ENCODE results near the gene RUNX1. TPM values are rescaled to one million over a fixed set of nuclear protein-coding genes. Genes with fewer than 3 reads are reported as not detected.

RUNX1 gene
- total RNA-seq, 1 experiment from 2014 or later = 86.2 TPM

DNA sequence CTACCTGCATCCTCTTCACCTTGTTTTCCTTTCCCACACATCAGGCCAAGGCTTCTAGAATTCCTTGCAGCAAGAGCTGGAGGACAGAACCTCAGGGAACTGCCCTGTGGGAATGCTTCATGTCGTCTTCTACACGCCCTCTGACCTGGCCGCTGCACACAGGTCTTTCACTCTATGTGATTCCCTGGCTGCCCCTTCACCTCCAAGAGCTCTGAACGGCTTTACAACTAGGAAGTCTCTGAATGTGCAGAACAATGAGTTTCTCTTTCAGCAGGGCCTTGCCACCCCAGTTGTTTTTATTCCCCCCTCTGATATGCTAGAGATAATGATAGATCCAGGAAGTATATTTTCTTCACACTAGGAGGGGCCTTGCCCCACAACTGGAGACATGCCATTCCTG, 237.7 kb downstream of the RUNX1 start:
- CTCF ChIA-PET = interaction anchor here (0.6 to 3.2 kb wide), 7 partner anchors 11 to 590 kb away, joined by 3 to 21 read pairs (median 3); no protein-coding TSS in a partner anchor
- BruUV-seq (replicated peaks) = no TSS peak
- Mint-ChIP-seq H3K4me3 (ENCODE audit: unreplicated experiment) (no peak overlapping the region), H3K27ac (ENCODE audit: low read depth, unreplicated experiment) (peak overlapping the region; percentile 89), H3K36me3 (ENCODE audit: insufficient read depth, unreplicated experiment) (peaks cover 39% of the 10 kb centered on the region), H3K27me3 (ENCODE audit: insufficient read depth, unreplicated experiment) (no peaks in the 10 kb centered on the region), H3K4me1 (ENCODE audit: insufficient read depth, unreplicated experiment) (peaks cover 64% of the 10 kb centered on the region), H3K9me3 (ENCODE audit: unreplicated experiment) (peaks cover 2% of the 10 kb centered on the region)
- POLR2A ChIA-PET = interaction anchor here (0.6 to 26.5 kb wide), 12 partner anchors 9 to 785 kb away, joined by 3 to 972 read pairs (median 53); no protein-coding TSS in a partner anchor
- no peak for DNase-seq (ENCODE audit: unreplicated experiment)
- intact Hi-C loops (cut with micrococcal nuclease) = no loop called here
- TF ChIP-seq, protein P1, sequence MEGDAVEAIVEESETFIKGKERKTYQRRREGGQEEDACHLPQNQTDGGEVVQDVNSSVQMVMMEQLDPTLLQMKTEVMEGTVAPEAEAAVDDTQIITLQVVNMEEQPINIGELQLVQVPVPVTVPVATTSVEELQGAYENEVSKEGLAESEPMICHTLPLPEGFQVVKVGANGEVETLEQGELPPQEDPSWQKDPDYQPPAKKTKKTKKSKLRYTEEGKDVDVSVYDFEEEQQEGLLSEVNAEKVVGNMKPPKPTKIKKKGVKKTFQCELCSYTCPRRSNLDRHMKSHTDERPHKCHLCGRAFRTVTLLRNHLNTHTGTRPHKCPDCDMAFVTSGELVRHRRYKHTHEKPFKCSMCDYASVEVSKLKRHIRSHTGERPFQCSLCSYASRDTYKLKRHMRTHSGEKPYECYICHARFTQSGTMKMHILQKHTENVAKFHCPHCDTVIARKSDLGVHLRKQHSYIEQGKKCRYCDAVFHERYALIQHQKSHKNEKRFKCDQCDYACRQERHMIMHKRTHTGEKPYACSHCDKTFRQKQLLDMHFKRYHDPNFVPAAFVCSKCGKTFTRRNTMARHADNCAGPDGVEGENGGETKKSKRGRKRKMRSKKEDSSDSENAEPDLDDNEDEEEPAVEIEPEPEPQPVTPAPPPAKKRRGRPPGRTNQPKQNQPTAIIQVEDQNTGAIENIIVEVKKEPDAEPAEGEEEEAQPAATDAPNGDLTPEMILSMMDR (IDR thresholded peaks at IDR 0.05; ENCODE audit: unreplicated experiment) = no peak

DNA sequence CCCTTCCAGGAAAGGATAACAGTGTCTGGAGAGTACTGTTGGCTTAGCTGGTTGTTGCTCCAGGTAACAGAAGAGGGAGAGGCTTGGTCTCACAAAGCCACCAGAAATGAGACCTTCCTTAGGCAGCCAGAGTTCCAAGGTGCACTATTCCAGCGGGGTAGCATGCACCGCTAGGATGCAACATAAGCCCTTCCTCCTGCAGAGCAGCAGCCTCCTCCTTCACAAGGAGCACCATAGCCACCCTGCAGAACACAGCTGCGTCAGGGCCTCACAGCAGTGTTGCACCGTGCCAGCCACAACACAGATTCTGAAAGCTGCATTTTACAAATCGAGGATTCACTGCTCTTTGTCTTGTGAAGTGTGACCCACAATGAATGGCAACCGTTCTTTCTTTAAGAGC, 238.3 kb downstream of the RUNX1 start:
- Mint-ChIP-seq H3K9me3 (ENCODE audit: unreplicated experiment) (peaks cover 8% of the 10 kb centered on the region), H3K27me3 (ENCODE audit: insufficient read depth, unreplicated experiment) (no peaks in the 10 kb centered on the region), H3K4me1 (ENCODE audit: insufficient read depth, unreplicated experiment) (peaks cover 58% of the 10 kb centered on the region), H3K27ac (ENCODE audit: low read depth, unreplicated experiment) (peak overlapping the region; percentile 89), H3K36me3 (ENCODE audit: insufficient read depth, unreplicated experiment) (peaks cover 41% of the 10 kb centered on the region), H3K4me3 (ENCODE audit: unreplicated experiment) (no peak overlapping the region)
- DNase-seq (ENCODE audit: unreplicated experiment) = no peak
- intact Hi-C loops (cut with micrococcal nuclease) = no loop called here
- no TSS peak for BruUV-seq (replicated peaks)
- TF ChIP-seq, protein P1 (IDR thresholded peaks at IDR 0.05; ENCODE audit: unreplicated experiment) = no peak
- ChIA-PET POLR2A (interaction anchor here (1.1 to 26.5 kb wide), 7 partner anchors 8 to 79 kb away, joined by 3 to 972 read pairs (median 86); no protein-coding TSS in a partner anchor), CTCF (interaction anchor here (0.8 to 3.2 kb wide), 4 partner anchors 10 to 65 kb away, joined by 3 to 21 read pairs (median 4); no protein-coding TSS in a partner anchor)

DNA sequence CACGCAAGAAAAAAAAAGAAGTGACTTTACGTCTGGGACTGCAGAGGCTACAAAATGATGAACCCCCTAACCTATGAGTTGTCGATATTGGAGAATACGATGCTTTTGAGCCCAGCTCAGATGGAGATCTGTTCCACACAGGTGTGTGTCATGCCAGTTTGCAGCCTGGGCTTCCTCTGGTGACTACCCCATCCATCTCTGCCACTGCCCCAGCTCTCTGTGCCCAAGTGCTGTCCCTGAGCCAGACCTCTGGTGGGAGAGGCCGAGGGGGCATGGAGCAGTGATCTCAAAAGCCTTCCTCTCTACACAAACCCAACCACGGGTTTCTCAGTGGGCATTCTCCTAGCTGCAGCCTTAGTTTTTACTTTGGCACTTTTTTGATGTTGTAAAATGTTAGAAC, 239.3 kb downstream of the RUNX1 start:
- Mint-ChIP-seq H3K4me1 (ENCODE audit: insufficient read depth, unreplicated experiment) (peaks cover 55% of the 10 kb centered on the region), H3K4me3 (ENCODE audit: unreplicated experiment) (no peak overlapping the region), H3K9me3 (ENCODE audit: unreplicated experiment) (peaks cover 17% of the 10 kb centered on the region), H3K36me3 (ENCODE audit: insufficient read depth, unreplicated experiment) (peaks cover 42% of the 10 kb centered on the region), H3K27me3 (ENCODE audit: insufficient read depth, unreplicated experiment) (no peaks in the 10 kb centered on the region), H3K27ac (ENCODE audit: low read depth, unreplicated experiment) (peak overlapping the region; percentile 51)
- DNase-seq (ENCODE audit: unreplicated experiment) = no peak
- ChIA-PET CTCF (interaction anchor here (0.8 to 2.0 kb wide), 2 partner anchors 64 to 77 kb away, joined by 4 to 5 read pairs; no protein-coding TSS in a partner anchor), POLR2A (interaction anchor here (2.7 to 26.5 kb wide), 7 partner anchors 8 to 78 kb away, joined by 8 to 972 read pairs (median 78); no protein-coding TSS in a partner anchor)
- intact Hi-C loops (cut with micrococcal nuclease) = loop anchor here (2.0 to 5.0 kb wide), 2 partner anchors 79 to 242 kb away; no protein-coding TSS in a partner anchor
- TF ChIP-seq, protein P1 (IDR thresholded peaks at IDR 0.05; ENCODE audit: unreplicated experiment) = no peak
- no TSS peak for BruUV-seq (replicated peaks)

DNA sequence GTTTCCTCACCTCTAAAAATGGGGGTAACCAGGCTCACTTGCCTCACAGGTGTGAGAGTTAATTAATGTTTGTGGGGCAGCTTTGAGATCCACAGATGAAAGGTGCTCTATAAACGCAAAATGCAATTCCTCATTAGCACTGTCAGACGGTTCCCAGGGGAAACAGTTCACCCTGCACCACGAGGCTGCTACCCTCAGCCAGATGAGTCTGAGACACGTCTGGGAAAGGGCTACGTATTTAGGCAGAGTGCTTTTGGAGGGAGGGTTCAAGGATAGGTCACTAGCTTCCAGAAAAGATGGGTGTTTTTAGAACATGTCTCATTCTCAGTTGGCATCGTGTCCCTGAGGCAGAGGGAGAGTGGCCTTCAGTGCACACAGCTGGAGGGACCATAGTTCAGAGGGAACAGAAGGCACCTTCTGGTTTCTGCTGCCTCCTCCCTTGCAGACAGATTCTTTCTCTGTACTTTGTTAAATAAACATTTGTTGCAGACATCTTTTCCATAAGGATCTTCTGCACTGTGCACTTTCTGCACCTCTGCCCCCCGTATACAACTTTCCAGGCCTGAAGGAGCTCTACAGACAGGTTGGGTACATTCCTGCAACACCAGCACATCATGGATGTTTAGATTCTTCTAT, 240.4 kb downstream of the RUNX1 start:
- H3K27ac Mint-ChIP-seq (ENCODE audit: low read depth, unreplicated experiment) = peak overlapping the region; percentile 99
- H3K9me3 Mint-ChIP-seq (ENCODE audit: unreplicated experiment) = peaks cover 25% of the 10 kb centered on the region
- no peaks in the 10 kb centered on the region for H3K27me3 Mint-ChIP-seq (ENCODE audit: insufficient read depth, unreplicated experiment)
- TF ChIP-seq, protein P1 (IDR thresholded peaks at IDR 0.05; ENCODE audit: unreplicated experiment) = no peak
- peak overlapping the region; percentile 47 for H3K4me3 Mint-ChIP-seq (ENCODE audit: unreplicated experiment)
- BruUV-seq (replicated peaks) = TSS peak; percentile 84
- H3K36me3 Mint-ChIP-seq (ENCODE audit: insufficient read depth, unreplicated experiment) = peaks cover 46% of the 10 kb centered on the region
- peaks cover 54% of the 10 kb centered on the region for H3K4me1 Mint-ChIP-seq (ENCODE audit: insufficient read depth, unreplicated experiment)
- intact Hi-C loops (cut with micrococcal nuclease) = loop anchor here (2.0 to 5.0 kb wide), 2 partner anchors 80 to 244 kb away; no protein-coding TSS in a partner anchor
- CTCF ChIA-PET = interaction anchor here (0.9 to 3.2 kb wide), 6 partner anchors 12 to 80 kb away, joined by 3 to 13 read pairs (median 4); no protein-coding TSS in a partner anchor
- DNase-seq (ENCODE audit: unreplicated experiment) = peak; percentile 80
- POLR2A ChIA-PET = interaction anchor here (0.9 to 26.5 kb wide), 14 partner anchors 6 to 1511 kb away, joined by 3 to 972 read pairs (median 10); partner anchors contain the start of gene MORC3
